22Rv1 (cell line): ENCODE results near the gene RNF126.

ENCODE experiments used
- H3K27ac ChIP-seq: fragments of 450-650 bp; 2 replicates; pipeline ENCODE4 v1.5.1; 2017
- CTCF ChIP-seq: fragments of 450-650 bp; IDR thresholded peaks from 2 replicates; pipeline ENCODE4 v1.5.1; 2017; ENCODE audit warnings: mild to moderate bottlenecking
- ZFX ChIP-seq: fragments of 450-650 bp; IDR thresholded peaks from 2 replicates; pipeline ENCODE4 v1.6.1; 2017; ENCODE audit warnings: antibody characterized with exemption, borderline replicate concordance

The RNF126 gene

GRCh38 chr19:618674-619285 is 44.2 kb downstream of the RNF126 start:
- no peak overlapping the region for H3K27ac ChIP-seq
- TF ChIP-seq ZFX = no peak

- no peak overlapping the region for H3K27ac ChIP-seq
- TF ChIP-seq ZFX (no peak), CTCF (no peak)
Measured at GRCh38 chr19:618247-618619, 44.8 kb downstream of the RNF126 start.

- no peak overlapping the region for H3K27ac ChIP-seq
- TF ChIP-seq ZFX (no peak), CTCF (no peak)
Measured at GRCh38 chr19:617551-618246, 45.3 kb downstream of the RNF126 start.

- H3K27ac ChIP-seq = no peak overlapping the region
- TF ChIP-seq ZFX (no peak), CTCF (no peak)
Measured at GRCh38 chr19:616747-617526, 46.1 kb downstream of the RNF126 start.

GRCh38 chr19:616062-616700 is 46.8 kb downstream of the RNF126 start:
- no peak overlapping the region for H3K27ac ChIP-seq
- no peak for TF ChIP-seq CTCF
- no peak for TF ChIP-seq ZFX

GRCh38 chr19:615619-616018 is 47.4 kb downstream of the RNF126 start:
- no peak overlapping the region for H3K27ac ChIP-seq
- no peak for TF ChIP-seq ZFX
- no peak for TF ChIP-seq CTCF

GRCh38 chr19:613732-614567 is 49.1 kb downstream of the RNF126 start:
- no peak for TF ChIP-seq ZFX
- TF ChIP-seq CTCF = no peak
- H3K27ac ChIP-seq = no peak overlapping the region
